ENCODE data around the gene THBS2.

Gene THBS2

DNA sequence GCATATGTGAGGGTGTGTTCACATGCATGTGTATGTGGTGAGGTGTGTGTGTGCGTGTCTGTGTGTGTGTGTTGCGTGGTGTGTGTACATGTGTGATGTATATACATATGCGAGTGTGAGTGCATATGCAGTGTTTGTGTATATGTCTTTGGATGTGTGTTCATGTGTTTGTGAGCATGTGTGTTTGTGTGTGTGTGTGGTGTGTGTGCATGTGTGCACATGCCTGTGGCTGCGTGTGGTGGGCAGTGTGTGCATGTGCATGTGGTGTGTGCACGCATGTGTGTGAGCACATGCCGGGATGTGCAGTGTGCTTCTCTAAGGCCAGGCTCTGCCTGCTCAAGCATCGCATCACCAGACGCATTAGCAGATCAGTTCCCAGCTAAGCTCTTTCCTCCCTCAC, 5.7 kb downstream of the THBS2 start:
- DNase-seq, result no peak

DNA sequence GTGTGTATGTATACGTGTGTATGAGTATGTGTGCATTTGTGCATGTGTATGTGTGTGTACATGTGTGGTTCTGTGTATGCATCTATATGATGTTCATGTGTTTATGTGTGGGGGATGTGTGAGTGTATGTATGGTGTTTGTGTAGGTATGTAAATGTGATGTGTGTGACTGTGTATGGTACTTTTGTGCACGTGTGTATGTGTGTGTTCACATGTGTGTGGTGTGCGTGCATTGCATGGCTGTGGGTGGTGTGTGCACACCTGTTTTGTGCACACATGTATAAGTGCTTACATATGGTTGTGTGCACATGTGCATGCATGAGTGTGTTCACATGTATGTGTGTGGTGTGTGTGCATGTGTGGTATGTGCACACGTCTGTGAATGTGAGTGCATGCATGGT, 6.2 kb downstream of the THBS2 start:
- no peak for DNase-seq

DNA sequence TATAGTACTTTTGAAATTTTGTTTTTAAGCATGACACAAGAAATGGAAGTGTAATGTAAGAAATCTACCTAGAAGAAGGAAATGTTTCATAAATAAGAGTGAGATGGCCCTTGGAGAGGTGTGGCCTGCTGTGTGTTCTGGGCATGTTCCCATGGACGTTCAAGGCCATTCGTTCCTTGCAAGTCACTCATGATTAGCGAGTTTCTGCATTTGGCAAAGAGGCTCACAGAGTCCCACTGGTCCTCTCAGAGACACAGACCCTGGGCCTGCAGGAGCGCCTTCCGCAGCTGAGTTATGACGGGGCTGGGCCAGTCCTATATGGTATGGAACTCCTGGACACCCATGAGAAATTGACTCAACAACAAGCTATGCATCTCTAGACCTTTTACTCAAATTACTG, 7.2 kb downstream of the THBS2 start:
- DNase-seq, result no peak

DNA sequence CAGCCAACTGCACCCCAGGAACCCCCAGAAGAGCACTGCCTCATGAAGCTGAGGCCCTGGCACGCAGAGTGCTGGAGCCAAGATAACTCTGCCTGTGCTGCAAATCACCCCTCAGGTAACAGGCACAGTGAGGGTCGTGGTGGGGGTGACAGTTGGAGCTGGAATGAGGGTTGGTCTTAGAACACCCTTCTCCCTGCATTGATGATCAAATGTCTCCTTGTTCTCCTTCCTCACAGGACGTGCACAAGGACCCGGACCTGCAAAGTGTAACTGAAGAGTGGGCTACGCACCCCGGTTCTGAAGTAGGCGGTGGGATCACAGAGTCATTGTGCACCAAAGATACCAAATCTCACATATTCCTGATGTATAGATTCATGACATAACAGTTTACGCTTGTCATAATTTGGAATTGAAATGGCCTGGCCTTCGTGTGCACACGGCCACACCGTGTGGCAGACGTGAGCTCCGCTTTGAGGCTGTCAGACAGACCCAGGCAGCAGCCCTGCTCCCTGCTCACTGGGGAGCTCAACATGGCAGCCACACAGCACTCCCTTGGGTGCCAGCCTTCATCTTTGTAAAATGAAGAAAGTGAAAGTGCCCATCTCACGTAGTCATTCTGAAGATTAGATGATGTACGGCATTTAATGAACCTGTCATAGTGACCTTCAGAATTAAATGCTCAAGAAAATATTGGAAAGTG, 8.8 kb downstream of the THBS2 start:
- DNase-seq, result no peak

DNA sequence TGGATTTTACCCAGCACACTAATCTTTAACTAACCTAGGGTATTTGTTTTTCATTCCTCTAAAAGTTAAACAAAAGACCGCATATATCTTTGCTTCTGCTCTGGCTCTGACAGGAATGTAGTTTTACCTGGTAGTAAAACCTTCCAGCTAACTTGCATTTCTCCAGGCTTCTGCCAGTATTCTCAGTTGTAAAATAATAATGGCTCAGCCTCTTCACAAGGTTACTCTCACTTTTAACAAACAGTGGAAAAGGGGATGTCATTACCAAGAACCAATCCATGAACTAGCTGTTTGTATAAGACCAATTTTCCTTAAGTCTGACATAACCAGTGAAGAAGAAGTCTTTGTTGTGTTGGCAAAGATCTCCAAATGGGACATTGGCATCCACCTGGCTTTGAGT, 10.0 kb downstream of the THBS2 start:
- DNase-seq, result no peak

DNA sequence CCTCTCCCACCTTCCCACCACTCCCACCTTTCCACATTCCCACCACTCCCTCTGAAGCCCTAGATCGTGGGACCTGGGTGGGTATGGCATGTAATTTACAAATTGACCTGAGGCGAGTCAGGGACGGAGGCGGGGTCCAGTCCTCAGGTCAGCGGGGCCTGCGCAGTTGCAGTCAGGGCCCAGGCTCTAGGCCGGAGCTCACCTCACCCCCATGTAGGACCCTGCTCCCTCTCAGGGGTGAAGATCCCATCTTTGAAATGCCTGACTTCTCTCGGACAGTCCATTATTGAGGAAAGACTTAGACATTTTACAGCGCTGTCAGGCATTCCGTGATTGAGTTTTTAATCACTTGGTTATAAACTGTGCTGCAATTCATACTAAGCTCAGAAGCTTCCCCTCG, 10.5 kb downstream of the THBS2 start:
- no peak for DNase-seq

DNA sequence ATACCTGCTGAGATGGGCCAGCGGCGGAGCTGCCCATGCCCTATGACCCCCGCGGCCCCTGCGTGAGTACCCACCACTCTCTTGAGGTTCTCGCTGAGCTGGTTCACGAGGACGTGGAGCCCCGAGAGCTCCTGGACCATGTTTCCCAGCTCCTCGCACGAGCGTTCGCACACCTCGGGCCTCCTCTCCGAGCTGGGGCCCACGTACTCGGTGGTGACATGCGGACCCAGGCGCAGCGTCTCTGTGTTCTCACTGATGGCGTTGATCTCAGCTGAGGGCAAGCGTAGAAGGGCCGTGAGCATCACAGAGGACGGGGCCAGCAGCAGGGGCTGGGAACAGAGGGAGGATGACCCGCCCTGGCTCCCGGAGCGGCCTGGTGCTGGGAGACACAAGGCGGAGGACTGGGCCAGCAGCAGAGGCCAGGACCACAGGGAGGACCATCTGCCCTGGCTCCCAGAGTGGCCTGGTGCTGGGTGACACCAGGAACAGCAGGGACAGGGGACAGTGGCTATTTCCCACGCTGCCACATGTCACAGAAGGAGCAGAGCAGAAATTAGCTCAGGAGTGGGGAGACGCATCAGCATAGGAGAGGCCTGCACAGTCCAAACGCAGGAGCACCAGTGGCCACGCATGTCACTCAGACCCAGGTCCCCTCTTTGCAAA, 11.8 kb downstream of the THBS2 start:
- no peak for DNase-seq

DNA sequence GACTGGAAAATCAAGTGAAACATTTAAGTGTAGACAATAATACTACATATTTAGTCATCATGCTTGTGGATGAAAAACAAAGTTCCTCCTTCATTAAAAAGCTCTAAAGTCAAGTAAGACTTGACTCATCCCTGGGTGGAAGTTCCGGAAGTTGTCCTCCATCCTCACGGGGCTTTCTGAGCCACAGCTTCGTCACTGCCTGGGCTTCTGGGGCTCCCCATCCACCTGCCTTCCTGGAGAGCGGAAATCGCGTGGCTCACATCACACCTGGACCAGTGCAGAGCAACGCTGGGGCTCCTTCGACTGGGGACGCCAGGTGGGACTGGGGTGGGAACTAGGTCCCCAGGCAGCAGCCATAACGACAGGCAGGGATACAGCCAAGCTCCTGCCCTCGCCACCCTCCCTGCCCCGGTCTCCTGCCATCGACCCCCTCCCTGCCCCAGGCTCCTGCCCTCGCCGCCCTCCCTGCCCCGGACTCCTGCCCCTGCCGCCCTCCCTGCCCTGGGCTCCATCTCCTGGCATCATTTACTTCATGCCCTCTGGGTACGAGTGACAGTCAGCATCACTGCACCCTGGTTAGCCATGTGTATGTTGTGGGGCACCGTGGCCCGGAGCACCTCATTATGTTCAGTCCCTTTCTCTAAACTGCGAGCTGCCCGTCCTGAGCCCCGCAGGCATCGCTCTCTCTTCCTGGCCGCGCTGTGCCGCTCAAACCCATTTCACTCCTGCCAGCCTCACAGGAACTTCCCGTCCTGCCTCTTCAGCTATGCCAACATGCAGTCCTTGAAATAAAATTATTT, 12.9 kb downstream of the THBS2 start:
- DNase-seq, result no peak

DNA sequence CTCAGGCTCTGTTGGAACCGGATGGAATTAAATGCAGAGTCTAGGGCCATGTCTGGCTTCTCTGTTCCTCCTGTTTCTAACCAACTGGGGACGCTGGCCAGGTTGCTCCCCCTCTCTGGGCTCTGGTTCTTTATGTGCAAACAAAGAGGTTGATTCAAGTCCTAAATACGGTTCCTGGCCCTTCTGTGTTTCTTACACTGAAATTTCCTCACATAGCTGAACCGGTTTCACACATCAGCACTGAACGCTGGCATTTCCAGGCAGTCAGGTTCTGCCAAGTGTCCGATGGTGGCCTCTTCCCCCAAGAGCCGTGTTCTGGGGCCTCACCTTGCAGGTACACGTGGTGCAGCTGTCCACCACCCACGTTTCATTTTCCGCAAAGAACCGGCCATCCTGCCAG, 13.5 kb downstream of the THBS2 start:
- DNase-seq, result no peak

DNA sequence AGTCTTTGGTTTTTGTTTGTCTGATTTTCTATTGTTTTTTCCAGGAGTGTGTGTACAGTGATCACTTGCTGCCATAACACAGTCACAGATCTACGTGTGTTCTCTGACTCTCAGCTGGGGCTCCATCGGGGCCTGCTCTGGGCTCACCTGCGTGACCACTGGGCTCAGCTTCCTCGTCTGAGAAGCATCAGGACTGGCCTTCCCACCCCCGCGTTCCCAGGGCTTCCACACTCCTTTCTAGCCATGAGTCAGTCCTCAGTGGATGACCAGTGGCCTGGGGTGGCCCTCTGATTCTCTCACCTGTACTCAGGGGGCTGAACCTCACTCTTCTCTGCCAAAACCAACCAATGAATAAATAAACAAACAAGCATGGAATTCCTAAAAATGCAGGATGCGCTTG, 14.5 kb downstream of the THBS2 start:
- DNase-seq, result no peak

DNA sequence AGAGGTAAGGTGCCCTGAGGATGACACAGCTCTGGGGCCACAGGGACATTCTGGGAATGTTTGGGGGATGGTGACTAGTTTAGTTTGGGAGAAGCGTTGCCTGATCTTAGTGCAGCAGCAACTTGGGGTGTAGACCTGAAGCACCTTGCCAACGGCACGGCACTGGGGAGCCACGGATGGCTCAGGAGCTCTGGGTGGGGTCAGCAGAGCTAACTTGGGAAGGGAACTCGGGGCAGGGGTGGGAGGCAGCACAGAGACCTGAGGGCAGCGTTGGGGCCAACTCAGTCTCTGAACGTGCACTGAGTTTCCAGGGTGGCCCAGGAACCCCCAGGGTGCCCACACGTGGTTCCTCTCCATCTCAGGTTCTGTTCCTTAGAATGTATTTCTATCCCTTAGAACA, 14.9 kb downstream of the THBS2 start:
- DNase-seq, result no peak

DNA sequence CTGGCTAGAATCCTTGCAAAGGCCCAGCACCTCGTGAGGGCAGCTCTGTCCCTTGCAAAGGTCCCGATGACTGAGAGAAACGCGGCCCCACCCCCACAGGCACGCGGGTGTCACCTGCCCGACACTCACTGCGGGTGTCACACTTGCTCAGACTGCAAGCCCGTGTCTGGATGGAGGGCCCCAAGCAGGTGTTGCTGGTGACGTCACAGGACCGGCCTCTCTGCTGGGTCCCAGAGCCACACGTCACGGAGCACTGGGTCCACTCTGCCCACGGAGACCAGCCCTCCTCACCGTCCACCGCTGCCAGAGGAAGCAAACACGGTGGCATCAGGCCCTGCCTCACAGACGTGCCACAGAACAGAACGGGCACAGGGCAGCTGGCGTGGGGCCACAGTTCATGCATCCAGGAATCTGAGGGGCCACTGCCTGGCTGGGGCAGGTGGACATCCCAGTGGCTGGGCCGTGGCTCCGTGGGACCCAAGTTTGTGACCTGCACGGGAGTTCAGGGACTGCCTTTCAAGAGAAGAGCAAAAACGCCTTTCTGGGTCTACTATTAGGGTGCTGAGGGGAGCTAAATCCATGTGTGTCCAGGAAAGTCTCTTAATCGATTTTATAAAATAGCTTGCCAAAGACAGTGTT, 16.0 kb downstream of the THBS2 start:
- DNase-seq, result no peak

DNA sequence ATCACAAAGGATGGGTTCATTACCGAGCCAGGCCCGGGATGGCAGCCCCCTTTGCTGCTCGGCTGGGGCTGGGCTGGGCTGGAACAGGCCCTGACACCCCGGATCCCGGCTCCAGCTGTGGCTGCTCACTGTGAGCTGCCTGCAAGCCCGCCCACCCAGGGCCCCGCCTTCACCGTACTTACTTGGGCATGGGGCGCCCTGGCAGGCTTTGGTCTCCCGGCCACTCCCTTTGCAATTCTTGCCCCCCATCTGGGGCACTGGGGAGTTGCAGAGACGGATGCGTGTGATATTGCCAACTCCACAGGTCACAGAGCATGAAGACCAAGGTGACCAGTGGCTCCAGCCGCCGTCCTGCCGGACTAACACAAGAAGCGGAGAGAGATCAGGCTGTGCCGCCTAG, 16.7 kb downstream of the THBS2 start:
- no peak for DNase-seq

DNA sequence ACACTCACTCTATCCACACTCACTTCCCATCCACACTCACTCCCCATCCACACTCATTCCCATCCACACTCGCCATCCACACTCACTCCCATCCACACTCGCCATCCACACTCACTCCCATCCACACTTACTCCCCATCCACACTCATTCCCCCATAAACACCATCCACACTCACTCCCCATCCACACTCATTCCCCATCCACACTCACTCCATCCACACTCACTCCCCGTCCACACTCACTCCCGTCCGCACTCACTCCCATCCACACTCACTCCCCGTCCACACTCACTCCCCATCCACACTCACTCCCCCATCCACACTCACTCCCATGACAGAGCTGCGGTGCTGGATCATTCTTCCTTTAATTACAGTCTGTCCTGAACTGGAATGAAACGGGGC, 17.1 kb downstream of the THBS2 start:
- no peak for DNase-seq

DNA sequence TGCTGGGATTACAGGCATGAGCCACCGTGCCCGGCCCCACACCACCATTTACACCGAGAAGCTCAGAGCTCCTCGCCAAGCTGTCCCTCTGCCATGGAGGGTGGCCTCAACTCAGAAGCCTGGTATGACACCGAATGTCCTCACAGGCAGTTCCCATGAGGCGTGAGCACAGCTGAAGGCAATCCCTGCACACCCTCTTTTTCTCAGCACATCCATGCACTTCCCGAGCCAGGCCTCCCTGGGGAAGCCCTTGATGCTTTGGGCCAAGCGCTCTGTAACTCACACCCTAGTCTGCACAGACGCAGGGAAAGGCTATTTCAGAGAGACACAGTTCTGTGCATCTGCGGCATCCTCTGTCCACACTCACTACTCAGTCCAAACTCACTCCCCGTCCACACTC, 18.4 kb downstream of the THBS2 start:
- no peak for DNase-seq

DNA sequence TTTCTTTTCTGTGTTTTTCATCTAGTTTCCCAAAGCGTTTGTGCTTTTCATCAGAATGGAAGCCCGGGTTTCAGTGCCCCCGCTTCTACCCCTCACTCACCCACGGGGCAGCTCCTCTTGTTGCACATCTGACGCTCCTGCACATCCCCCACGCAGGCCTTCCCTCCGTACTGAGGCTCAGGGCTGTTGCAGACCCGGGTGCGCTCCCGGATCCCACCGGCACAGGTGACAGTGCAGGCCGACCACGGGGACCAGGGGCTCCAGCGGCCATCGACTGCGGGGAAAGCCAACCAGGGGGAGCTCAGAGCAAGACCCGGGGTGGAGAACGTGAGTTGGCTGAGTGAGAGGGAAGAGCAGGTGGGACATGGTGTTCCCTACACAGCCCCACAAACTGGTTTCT, 19.0 kb downstream of the THBS2 start:
- DNase-seq, result no peak

DNA sequence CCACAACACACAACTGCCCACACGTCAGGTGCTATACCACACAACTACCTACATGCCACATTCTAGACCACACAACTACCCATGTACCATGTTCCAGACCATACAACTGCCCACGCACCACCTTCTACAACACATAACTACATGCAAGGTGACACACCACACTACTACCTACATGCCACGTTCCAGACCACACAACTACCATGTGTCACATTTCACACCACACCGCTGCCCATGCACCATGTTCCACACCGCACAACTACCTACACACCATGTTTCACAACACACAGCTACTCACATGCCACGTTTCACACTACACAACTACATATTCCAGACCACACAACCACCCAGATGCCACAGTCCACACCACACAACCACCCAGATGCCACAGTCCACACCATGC, 19.8 kb downstream of the THBS2 start:
- DNase-seq, result no peak

DNA sequence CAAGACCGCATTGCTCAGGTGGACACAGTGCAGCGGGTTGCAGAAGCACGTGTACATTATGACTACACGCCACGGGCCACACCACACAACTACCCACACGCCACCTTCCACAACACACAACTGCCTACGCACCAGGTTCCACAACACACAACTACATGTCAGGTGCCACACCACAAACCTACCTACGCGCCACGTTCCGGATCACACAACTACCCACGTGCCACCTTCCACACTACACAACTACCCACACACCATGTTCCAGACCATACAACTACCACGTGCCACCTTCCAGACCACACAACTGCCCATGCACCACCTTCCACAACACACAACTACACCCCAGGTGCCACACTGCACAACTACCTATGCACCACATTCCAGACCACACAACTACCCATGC, 20.5 kb downstream of the THBS2 start:
- DNase-seq, result no peak

DNA sequence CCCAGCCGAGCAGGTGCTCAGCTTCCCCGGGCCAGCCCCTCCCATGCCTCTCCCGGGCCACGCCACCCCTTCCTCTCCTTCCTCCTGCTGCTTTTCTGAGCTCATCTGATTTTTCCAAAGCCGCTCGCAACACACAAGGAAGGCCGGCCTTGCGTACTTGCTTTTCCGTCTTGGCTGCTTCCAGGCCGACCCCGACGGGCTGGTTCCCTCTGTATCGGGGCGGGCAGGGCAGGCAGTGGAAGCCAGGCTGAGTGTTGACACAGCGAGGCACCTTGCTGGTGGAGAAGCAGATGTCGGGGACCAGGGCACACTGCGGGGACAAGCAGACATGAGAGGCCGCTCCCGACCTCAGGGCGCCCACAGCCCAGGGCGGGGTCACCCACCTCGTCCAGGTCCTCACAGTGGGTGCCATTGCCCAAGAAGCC, 21.1 kb downstream of the THBS2 start:
- no peak for DNase-seq

DNA sequence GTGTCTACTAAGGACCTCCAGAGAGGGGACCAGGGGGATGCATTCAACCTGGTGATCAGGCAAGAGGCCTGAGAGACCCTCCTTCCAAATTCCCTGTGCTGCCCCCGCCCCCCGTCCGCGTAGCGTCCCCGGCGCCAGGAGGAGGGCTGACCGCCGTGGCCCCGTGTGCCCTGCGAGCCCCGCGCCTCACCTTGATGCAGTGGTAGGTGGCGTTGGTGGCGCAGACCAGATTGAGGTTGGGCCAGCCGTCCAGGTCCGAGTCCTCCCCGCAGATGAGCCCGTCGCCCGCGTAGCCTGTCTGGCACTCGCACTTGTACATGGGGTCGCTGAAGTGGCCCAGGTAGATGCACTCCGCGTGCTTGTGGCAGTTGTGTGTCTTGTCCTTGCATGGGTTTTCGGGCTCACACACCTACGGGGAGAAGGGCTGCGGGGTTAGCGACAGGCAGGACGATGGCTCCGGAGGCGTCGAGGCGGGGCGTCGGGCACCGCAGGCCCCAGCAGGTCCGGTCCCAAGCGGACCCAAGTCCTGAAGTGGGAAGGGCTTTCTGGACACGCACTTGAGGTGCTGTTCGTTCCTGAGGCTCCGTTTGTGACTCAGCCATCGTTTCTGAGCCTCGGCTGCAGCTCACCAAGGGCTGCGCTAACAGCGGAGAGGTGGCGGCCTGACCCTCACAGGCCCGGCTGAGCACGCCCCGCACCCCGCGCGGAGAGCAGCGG, 21.7 kb downstream of the THBS2 start:
- DNase-seq, result no peak

DNA sequence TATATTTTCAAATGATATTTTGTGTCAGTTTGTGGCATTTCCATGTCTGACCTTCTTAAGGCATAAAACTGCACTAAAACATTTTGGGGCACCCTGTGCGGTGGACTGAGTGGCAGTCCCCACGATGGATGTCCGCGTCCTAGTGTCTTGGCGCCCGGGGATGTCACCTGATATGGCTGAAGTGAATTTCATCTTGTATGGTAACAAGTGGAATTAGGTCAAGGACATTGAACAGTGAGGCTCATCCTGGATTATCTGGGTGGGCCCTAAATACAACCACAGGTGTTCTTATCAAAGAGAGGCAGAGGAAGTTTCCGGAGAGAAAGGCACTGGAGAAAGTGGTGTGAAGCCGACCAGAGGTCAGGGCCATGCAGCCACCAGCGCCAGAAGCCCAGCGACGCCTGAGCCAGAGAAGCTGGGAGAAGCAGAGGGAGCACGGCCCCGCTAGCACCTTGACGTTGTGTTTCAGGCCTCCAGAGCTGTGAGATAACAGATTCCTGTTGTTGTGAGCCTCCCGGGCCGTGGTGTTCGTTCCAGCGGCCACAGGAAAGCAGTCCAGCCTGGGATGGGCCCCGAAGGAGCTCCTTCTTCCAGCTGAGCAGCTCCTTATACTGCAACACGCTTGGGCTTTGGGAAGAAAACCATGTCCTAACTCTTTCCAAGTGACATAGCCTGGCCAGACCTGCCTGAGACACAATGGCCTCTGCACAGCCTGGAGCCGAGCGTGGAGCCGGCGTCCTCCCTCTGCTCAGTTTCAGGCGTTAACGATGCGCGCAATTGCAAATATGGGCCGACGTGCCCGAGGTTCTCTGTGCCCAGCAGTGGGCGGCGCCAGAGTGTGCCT, 22.5 kb downstream of the THBS2 start:
- no peak for DNase-seq

DNA sequence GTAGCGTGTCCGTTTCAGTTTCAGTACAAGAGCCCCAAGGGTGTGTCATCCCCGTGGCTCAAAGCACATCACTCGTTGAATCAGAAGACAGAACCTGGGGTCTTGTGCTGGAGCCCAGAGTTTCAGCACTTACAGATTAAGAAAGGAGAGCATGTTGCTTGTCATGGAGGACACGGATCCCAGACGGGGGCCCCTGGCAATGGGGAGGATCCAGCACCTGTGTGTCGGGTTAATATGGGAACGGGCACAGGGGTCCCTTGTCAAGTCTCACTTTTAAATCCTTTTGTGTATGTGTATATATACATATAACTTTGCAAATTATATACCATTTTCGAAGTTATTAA, 23.4 kb downstream of the THBS2 start:
- no peak for DNase-seq
